Skin epidermis (tissue), 12 donors: ENCODE measurements around the gene PRRT4.

Experiments used
- H3K27ac ChIP-seq, 21 experiments: fragments of 200-600 bp; sonication (generic) in 11 of 21; one replicate each; pipeline ENCODE4 v1.5.0; 2020; ENCODE audit warnings: mild to moderate bottlenecking in 3 of 21, inconsistent platforms in 2 of 21, moderate library complexity in 2 of 21
- H3K4me3 ChIP-seq, 7 experiments: fragments of 200-600 bp; sonication (generic) in 2 of 7; one replicate each; pipeline ENCODE4 v1.5.0; 2020; ENCODE audit warnings: inconsistent platforms in 2 of 7, mild to moderate bottlenecking in 2 of 7, moderate library complexity in 1 of 7

PRRT4 gene

DNA sequence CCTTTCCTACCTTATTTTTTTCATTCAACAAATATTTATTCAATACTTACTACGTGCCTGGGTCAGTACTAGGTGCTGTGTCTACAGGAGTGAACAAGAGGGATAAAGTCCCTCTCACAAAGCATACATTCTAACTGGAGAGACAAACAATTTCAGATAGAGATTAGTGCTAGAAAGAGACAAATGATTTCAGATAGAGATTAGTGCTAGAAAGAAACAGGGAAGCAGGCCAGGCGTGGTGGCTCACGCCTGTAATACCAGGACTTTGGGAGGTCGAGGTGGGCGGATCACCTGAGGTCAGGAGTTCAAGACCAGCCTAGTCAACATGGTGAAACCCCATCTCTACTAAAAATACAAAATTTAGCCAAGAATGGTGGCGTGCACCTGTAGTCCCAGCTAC, 52.4 kb downstream of the PRRT4 start:
- H3K27ac ChIP-seq: no peak overlapping the region
- H3K4me3 ChIP-seq: no peak overlapping the region

DNA sequence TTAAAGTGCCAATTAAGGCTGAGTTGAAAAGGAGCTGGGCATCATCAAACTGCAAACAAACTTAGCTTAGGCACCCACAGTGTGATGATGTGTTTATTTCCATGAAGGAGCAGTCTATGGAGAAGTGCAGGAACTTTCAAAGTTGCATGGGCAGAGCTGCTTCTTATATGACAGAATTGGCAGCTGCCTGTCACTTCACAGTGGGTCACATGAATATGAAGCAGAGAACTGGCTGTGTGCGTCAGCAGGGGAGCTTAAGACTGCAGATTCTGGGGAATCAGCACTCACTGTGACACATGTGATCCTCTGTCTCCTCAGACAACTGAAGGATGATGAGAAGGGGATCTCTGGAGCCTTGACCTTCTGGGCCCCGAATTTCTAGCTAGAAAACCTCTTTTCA, 54.4 kb downstream of the PRRT4 start:
- Histone ChIP-seq H3K27ac (no peak overlapping the region), H3K4me3 (no peak overlapping the region)

DNA sequence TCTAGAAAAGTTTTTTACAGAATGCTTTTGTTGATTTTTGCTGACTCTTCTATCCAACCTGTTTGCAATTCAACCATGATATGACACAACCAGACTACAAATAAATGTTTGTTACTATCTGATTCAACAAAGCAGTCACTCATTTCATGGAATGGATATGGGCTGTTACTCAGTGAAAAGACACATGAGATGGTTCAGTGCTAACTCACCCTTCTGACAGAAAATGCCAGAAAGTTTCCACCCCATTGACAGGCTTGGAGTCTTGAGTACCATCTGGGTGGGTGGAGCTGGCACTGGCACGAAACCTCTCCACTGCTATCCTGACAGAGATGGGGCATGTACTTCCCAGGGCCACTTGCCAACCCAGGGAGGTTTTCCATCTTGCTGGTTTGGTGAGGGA, 57.3 kb downstream of the PRRT4 start:
- H3K27ac ChIP-seq: no peak overlapping the region
- H3K4me3 ChIP-seq: no peak overlapping the region

DNA sequence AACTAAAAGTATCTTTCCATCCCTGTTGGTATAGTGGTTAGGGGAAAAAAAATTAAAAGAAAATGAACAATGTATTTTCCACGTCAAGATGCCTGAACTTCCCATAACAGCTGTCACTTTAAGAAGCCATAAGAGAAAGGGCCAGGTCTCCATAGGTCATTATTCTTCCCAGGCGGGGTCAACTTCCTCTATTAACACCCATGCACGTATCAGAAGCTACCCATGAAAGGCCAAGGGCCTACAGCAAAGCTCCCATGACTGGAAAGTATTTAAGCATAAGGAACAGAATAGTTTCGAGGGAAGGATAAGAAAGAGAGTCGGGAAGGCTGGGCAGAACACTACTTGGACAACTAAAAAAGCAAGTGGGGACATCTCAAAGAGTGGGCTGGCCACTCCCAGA, 57.8 kb downstream of the PRRT4 start:
- H3K27ac ChIP-seq: no peak overlapping the region
- no peak overlapping the region for H3K4me3 ChIP-seq

DNA sequence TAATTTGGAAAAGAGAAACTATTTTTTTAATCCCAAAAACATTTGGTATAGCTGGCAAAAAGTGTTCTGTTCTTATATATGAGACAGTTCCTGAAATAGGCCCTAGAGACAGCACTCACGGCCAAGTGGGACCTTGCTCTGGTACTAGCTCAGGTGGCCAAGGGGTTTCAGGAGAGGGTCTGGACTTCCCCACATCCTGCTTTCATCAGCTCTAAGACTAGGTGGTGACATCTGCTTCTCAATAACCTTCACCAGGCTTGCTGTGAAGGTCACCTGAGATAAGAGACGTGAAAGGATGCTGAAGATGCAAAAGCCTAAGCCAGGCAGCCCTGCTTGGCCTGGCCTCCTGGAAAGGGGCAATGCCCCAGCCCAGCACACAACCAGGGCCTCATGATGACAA, 58.4 kb downstream of the PRRT4 start:
- Histone ChIP-seq H3K4me3 (no peak overlapping the region), H3K27ac (no peak overlapping the region)

DNA sequence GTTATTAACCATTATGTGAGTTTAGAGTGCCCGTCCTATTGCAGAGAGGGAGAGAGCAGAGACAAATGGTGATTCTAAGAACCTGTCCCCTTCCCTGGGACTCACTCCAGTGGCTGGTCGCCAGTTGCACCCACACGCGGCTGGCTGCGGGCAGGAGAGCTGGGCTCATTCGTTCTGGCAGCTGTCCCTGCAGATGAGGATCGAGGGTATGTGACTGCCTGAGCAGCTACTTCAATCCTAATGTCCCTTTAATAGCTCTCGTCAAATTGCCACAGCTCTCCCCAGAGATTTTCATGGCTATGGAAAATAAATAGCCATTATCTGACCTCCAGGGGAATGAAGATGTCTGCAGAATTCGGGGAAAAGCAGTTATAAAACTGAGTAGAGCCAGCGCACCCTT, 59.4 kb downstream of the PRRT4 start:
- Histone ChIP-seq H3K27ac (no peak overlapping the region), H3K4me3 (no peak overlapping the region)
